B cell (primary cell): ENCODE results near the gene ENSA. TPM values are rescaled to one million over a fixed set of nuclear protein-coding genes. Genes with fewer than 3 reads are reported as not detected.

Experiments used
- ATAC-seq: fragments of 200-7000 bp; cut with Tn5 transposase; one replicate; pipeline ENCODE4 v1.10.0; 2021; ENCODE audit warnings: low read depth, mild to moderate bottlenecking, moderate number of reproducible peaks, moderate library complexity
- CTCF ChIA-PET: fragments of 350-600 bp; sonication (Branson Sonifier 250); formaldehyde crosslinking; loops from one replicate; lab custom pipeline; 2021; ENCODE audit warnings: antibody characterized with exemption, inconsistent platforms; lab: Charles Lee
- POLR2A ChIA-PET: fragments of 350-600 bp; sonication (Branson Sonifier 250); formaldehyde crosslinking; loops from one replicate; lab custom pipeline; 2021; ENCODE audit warnings: antibody characterized with exemption; lab: Charles Lee
- DNase-seq: peaks from one replicate; pipeline ENCODE4 v3.0.0; 2013
- H2AFZ ChIP-seq: 2 replicates; pipeline ENCODE4 v1.6.1; 2012; ENCODE audit warnings: mild to moderate bottlenecking, low read depth, low read length; ENCODE audit not compliant: insufficient read depth, poor library complexity, severe bottlenecking
- H3K27ac ChIP-seq, 2 donors: 1 replicate in 1 of 2; 2 replicates in 1 of 2; pipeline ENCODE4 v1.5.1; 2012 to 2013; ENCODE audit warnings: low read length in 2 of 2, mild to moderate bottlenecking in 2 of 2, moderate library complexity in 1 of 2
- H3K27me3 ChIP-seq, 4 experiments: fragments of 200-600 bp in 1 of 4; sonication (generic) in 1 of 4; replicated peaks in 1 of 4; 1 replicate in 2 of 4; 2 replicates in 2 of 4; pipeline versions ENCODE4 v1.6.1 to v1.7.0; 2013 to 2016; ENCODE audit warnings: low read length in 3 of 4, mild to moderate bottlenecking in 2 of 4, mixed read lengths in 1 of 4, moderate library complexity in 1 of 4; ENCODE audit not compliant: insufficient read depth in 4 of 4, control insufficient read depth in 3 of 4; ENCODE audit errors: control extremely low read depth in 1 of 4
- H3K36me3 ChIP-seq, 2 experiments: replicated peaks in 1 of 2; 1 replicate in 1 of 2; 2 replicates in 1 of 2; pipeline versions ENCODE4 v1.6.1 to v1.7.1; 2013; ENCODE audit warnings: low read length in 1 of 2; ENCODE audit not compliant: insufficient read depth in 2 of 2, control insufficient read depth in 1 of 2; ENCODE audit errors: control extremely low read depth in 1 of 2, extremely low read depth in 1 of 2
- H3K4me1 ChIP-seq, 2 donors: fragments of 200-600 bp in 1 of 2; sonication (generic) in 1 of 2; 1 replicate in 1 of 2; 2 replicates in 1 of 2; pipeline versions ENCODE4 v1.5.1 to v1.6.1; 2013 to 2017; ENCODE audit warnings: low read length in 2 of 2; ENCODE audit not compliant: control insufficient read depth in 2 of 2, insufficient read depth in 2 of 2
- H3K4me2 ChIP-seq: replicated peaks from 2 replicates; pipeline ENCODE3; 2012; ENCODE audit warnings: mild to moderate bottlenecking, low read depth, low read length; ENCODE audit not compliant: poor library complexity, severe bottlenecking
- H3K4me3 ChIP-seq, 5 experiments: fragments of 200-600 bp in 1 of 5; sonication (generic) in 1 of 5; 1 replicate in 3 of 5; 2 replicates in 2 of 5; pipeline versions ENCODE4 v1.5.1 to v1.7.0; 2011 to 2016; ENCODE audit warnings: low read length in 4 of 5, mild to moderate bottlenecking in 4 of 5, low read depth in 2 of 5, control low read depth in 1 of 5, moderate library complexity in 1 of 5; ENCODE audit not compliant: insufficient read depth in 1 of 5; ENCODE audit errors: control extremely low read depth in 1 of 5, extremely low read depth in 1 of 5
- H3K79me2 ChIP-seq: fragments of 200-600 bp; sonication (generic); one replicate; pipeline ENCODE4 v1.6.0; 2016; ENCODE audit warnings: low read length; ENCODE audit not compliant: control insufficient read depth, insufficient read depth
- H3K9ac ChIP-seq: fragments of 200-600 bp; sonication (generic); 2 replicates; pipeline ENCODE4 v1.6.1; 2017; ENCODE audit warnings: mild to moderate bottlenecking, low read length, moderate library complexity
- H3K9me3 ChIP-seq, 3 donors: one replicate each; pipeline versions ENCODE4 v1.6.1 to v1.7.1; 2013; ENCODE audit warnings: low read length in 2 of 3; ENCODE audit not compliant: control insufficient read depth in 2 of 3, insufficient read depth in 1 of 3; ENCODE audit errors: control extremely low read depth in 1 of 3
- H4K20me1 ChIP-seq: 2 replicates; pipeline ENCODE4 v1.6.0; 2012; ENCODE audit warnings: mild to moderate bottlenecking, low read length; ENCODE audit not compliant: insufficient read depth, control insufficient read depth, poor library complexity, severe bottlenecking
- H3K27ac Mint-ChIP-seq: one replicate; pipeline ENCODE4 v1.8.0; 2021; ENCODE audit warnings: mixed read lengths
- H3K27me3 Mint-ChIP-seq: one replicate; pipeline ENCODE4 v1.8.0; 2021; ENCODE audit warnings: mixed read lengths
- H3K4me1 Mint-ChIP-seq: one replicate; pipeline ENCODE4 v1.8.0; 2021; ENCODE audit warnings: mixed read lengths
- H3K4me3 Mint-ChIP-seq: one replicate; pipeline ENCODE4 v1.8.0; 2021; ENCODE audit warnings: mixed read lengths
- H3K9me3 Mint-ChIP-seq: one replicate; pipeline ENCODE4 v1.8.0; 2022; ENCODE audit warnings: mixed read lengths; ENCODE audit not compliant: insufficient read depth
- EZH2 ChIP-seq: IDR thresholded peaks from 2 replicates; pipeline ENCODE4 v1.6.1; 2012; ENCODE audit warnings: borderline replicate concordance, low read depth, mild to moderate bottlenecking, moderate library complexity, low read length; ENCODE audit not compliant: insufficient read depth, poor library complexity, severe bottlenecking
- WGBS: methylation state at CpG from one replicate; pipeline ENCODE4 v1.1.5; 2013; ENCODE audit warnings: missing lambda C conversion rate; ENCODE audit not compliant: insufficient coverage; 5-methylcytosine and 5-hydroxymethylcytosine counted together
- intact Hi-C: fragments of 100-400 bp; cut with micrococcal nuclease; formaldehyde crosslinking; loops from one replicate; pipeline ENCODE4 v1.10.0; 2022
- polyA plus RNA-seq: library from polyadenylated mRNA; depleted of rRNA; stranded (reverse); fragments of >200 nt; gene quantifications from 2 replicates; pipeline ENCODE4 v1.2.3, GENCODE V29; 2012
- total RNA-seq, 2 donors: library from RNA; stranded (reverse); fragments of 120-200 nt in 1 of 2; gene quantifications; 1 replicate in 1 of 2; 2 replicates in 1 of 2; pipeline versions ENCODE4 v1.2.3 to v1.2.4, GENCODE V29; 2013 to 2022
- TF ChIP-seq, protein P1 (sequence below): fragments of 200-600 bp; IDR thresholded peaks from one replicate; pipeline ENCODE4 v1.8.0; 2022; ENCODE audit warnings: antibody characterized with exemption, mild to moderate bottlenecking

The ENSA gene
- total and polyA plus RNA-seq, 2 donors (not counting 1 experiment from before 2014, with no cell fraction given), result 85.5 to 115 TPM

DNA sequence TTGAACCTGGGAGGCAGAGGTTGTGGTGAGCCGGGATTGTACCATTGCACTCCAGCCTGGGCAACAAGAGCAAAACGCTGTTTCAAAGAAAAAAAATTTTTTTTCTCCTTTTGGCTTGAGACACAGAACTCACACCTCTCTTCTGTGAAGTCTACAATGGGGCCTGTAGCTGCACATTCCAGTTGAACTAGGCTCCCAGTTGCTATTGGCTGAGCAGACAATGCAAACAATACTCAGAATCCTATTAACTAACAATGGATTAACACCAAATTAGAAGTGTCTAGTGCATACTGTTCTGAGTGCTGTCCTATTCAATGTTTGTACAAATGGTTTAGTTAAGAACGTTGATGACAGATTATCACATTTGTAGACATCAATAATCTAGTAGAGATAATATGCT is 32.4 kb downstream of the ENSA start:
- Histone ChIP-seq H3K27ac (no peak overlapping the region), H3K79me2 (peaks cover 3% of the 10 kb centered on the region), H3K9ac (no peak overlapping the region), H3K4me1 (no peaks in the 10 kb centered on the region), H2AFZ (no peak overlapping the region), H3K4me3 (no peak overlapping the region), H3K36me3 (peaks cover 0 to 10% of the 10 kb centered on the region in 2 experiments), H3K4me2 (no peak overlapping the region), H4K20me1 (no peaks in the 10 kb centered on the region), H3K9me3 (no peaks in the 10 kb centered on the region), H3K27me3 (no peaks in the 10 kb centered on the region)
- intact Hi-C loops, result no loop called here
- H3K27ac Mint-ChIP-seq, result no peak overlapping the region
- no peak for TF ChIP-seq EZH2
- TF ChIP-seq, protein P1, sequence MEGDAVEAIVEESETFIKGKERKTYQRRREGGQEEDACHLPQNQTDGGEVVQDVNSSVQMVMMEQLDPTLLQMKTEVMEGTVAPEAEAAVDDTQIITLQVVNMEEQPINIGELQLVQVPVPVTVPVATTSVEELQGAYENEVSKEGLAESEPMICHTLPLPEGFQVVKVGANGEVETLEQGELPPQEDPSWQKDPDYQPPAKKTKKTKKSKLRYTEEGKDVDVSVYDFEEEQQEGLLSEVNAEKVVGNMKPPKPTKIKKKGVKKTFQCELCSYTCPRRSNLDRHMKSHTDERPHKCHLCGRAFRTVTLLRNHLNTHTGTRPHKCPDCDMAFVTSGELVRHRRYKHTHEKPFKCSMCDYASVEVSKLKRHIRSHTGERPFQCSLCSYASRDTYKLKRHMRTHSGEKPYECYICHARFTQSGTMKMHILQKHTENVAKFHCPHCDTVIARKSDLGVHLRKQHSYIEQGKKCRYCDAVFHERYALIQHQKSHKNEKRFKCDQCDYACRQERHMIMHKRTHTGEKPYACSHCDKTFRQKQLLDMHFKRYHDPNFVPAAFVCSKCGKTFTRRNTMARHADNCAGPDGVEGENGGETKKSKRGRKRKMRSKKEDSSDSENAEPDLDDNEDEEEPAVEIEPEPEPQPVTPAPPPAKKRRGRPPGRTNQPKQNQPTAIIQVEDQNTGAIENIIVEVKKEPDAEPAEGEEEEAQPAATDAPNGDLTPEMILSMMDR, result no peak
- peaks cover 3% of the 10 kb centered on the region for H3K4me1 Mint-ChIP-seq
- ChIA-PET CTCF (interaction anchor here (1.4 kb wide), 1 partner anchor 36 kb away, joined by 5 read pairs; no protein-coding TSS in a partner anchor), POLR2A (no interaction called here)
- 100% methylated on average over 1 of the region's 3 CpGs for WGBS
- DNase-seq (no peak), ATAC-seq (no peak)
- H3K9me3 Mint-ChIP-seq, result no peaks in the 10 kb centered on the region
- H3K27me3 Mint-ChIP-seq, result no peaks in the 10 kb centered on the region
- no peak overlapping the region for H3K4me3 Mint-ChIP-seq

DNA sequence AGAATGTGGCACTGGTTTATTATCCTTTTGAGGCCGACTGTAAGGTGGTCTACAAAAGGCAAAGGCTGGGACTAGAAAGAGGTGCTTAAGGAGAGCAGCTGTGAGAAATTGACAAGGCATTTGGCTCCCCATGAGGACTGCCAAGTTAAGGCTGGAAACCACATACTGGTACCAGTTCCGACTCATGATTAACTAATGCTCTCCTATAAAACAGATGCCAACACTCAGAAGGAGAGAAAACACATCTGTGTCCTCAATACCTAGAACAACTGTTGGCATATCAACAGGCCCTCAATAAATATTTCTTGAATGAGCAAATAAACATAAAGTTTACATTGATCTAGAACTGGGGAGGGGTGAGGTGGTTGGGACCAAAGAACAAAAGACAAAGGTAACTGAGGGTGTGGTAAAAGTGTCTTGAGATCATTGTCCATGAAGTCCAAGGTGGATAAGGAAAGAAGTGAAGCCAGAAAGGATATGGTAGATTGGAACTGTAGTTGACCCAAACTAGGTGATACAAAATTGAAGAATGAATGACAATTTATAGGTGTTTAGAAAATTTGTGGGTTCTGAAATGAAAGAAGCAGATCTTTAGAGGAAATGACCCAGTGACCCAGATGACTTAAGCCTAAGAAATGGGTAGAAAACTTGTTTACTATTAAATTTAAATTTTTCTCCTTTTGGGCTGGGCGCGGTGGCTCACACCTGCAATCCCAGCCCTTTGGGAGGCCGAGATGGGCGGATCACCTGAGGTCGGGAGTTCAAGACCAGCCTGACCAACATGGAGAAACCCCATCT is 33.1 kb downstream of the ENSA start:
- Mint-ChIP-seq H3K27me3 (no peaks in the 10 kb centered on the region), H3K4me3 (no peak overlapping the region), H3K27ac (no peak overlapping the region), H3K9me3 (no peaks in the 10 kb centered on the region), H3K4me1 (peaks cover 3% of the 10 kb centered on the region)
- Histone ChIP-seq H3K9me3 (no peaks in the 10 kb centered on the region), H2AFZ (no peak overlapping the region), H3K27ac (no peak overlapping the region), H3K9ac (no peak overlapping the region), H3K4me1 (no peaks in the 10 kb centered on the region), H4K20me1 (no peaks in the 10 kb centered on the region), H3K4me2 (no peak overlapping the region), H3K4me3 (no peak overlapping the region), H3K27me3 (no peaks in the 10 kb centered on the region), H3K36me3 (peaks cover 0 to 10% of the 10 kb centered on the region in 2 experiments), H3K79me2 (peaks cover 3% of the 10 kb centered on the region)
- ATAC-seq (no peak), DNase-seq (no peak)
- POLR2A ChIA-PET, result no interaction called here
- CTCF ChIA-PET, result interaction anchor here (1.4 kb wide), 1 partner anchor 24 kb away, joined by 4 read pairs; no protein-coding TSS in a partner anchor
- TF ChIP-seq, protein P1, result no peak
- no peak for TF ChIP-seq EZH2
- intact Hi-C loops, result no loop called here
- 100% methylated on average over 2 of the region's 7 CpGs for WGBS
